GM19239 (cell line): ENCODE data around the gene DAPK1.

ENCODE experiments used
- DNase-seq: peaks from one replicate; pipeline ENCODE4 v3.0.0; 2011; ENCODE audit warnings: low spot score; ENCODE audit not compliant: insufficient read length
- FAIRE-seq: peaks from 2 replicates; lab custom pipeline; 2011; peaks lifted over from hg19 to GRCh38; lab: Jason Lieb, UNC

DAPK1 gene

GRCh38 chr9:87716141-87716540 is 218.5 kb downstream of the DAPK1 start:
- FAIRE-seq (no peak), DNase-seq (no peak)

DNA sequence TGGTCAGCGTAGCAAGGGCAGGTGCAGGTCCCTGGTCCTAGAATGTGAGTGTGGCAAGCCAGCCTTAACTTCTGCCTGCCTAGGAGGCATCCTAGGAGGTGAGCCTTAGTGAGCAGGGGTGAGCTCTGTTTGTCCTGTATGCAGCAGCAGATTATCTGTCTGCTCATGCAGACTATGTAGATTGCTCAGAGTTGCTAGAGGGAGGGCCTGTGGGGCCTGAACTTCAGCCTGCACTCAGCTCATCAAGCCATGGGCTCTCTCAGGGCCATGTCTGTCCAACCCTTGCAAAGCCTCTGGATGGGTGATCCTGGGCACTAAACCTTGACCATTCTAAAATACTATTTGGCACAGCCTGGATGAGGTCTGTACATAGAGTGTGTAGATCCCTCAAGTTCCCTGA is 219.8 kb downstream of the DAPK1 start:
- no peak for FAIRE-seq

DNA sequence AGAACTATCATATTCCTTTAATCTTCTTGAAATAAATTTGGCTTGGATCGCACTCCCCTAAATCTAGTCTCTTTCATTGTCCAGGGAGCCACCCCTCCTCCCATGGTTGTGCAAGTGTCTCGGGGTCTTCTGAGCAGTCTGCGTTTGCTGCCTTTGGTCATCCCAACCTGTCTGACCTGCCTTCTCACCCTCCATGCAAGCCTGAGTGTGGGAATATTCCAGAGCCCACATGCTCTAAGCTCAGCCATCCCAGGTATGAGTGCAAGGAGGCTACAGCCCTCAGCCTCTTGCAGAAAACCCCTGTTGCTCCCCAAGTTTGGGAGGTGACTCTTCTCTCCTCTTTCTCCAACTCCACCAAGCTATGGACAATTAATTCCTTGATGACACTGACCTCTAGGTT is 220.6 kb downstream of the DAPK1 start:
- DNase-seq: no peak
- no peak for FAIRE-seq

More for the DNA sequence above, 219.8 kb downstream of the DAPK1 start:
- DNase-seq: no peak

DNA sequence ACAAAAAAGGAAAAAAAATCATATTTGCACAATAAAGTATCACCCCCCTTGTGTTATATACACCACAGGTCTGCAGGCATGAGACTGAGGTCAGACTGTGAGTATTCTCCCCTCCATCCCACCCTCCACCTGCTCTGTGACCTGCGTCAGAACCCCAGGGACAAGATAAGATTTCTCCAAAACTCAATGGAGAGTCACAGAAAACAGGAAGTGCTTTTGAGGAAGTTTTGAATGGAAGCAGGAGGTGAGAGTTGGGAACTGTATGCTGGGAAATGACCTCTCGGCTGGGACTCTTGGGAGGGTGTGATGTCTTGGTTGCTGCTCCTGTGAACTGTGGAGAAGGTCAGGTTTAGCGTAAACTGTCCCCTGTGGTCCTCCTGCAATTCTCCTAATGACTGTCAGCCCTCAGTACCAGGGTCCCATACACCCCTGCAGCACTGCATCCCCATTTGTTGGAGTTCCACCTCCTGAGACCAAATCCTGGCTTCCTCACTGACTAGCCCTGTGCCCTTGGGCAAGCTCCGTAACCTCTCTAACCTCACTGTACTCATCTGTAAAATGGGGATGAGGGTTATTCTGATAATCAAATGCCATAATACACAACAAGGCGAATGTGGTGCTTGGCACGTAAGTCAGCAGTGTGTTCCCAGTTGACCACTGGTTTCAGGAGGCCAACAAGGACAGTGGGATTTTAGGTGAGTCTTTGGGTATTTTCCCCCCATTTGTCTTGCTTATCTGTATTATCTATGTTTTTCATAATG is 221.4 kb downstream of the DAPK1 start:
- DNase-seq (no peak), FAIRE-seq (no peak)

GRCh38 chr9:87720173-87720572 is 222.5 kb downstream of the DAPK1 start:
- FAIRE-seq: no peak

GRCh38 chr9:87722393-87723088 is 224.9 kb downstream of the DAPK1 start:
- no peak for DNase-seq
- FAIRE-seq: no peak

More at GRCh38 chr9:87720173-87720572, 222.5 kb downstream of the DAPK1 start:
- DNase-seq: no peak

- FAIRE-seq (no peak), DNase-seq (no peak)
These were observed 227.8 kb downstream of the DAPK1 start for GRCh38 chr9:87725356-87725899.

DNA sequence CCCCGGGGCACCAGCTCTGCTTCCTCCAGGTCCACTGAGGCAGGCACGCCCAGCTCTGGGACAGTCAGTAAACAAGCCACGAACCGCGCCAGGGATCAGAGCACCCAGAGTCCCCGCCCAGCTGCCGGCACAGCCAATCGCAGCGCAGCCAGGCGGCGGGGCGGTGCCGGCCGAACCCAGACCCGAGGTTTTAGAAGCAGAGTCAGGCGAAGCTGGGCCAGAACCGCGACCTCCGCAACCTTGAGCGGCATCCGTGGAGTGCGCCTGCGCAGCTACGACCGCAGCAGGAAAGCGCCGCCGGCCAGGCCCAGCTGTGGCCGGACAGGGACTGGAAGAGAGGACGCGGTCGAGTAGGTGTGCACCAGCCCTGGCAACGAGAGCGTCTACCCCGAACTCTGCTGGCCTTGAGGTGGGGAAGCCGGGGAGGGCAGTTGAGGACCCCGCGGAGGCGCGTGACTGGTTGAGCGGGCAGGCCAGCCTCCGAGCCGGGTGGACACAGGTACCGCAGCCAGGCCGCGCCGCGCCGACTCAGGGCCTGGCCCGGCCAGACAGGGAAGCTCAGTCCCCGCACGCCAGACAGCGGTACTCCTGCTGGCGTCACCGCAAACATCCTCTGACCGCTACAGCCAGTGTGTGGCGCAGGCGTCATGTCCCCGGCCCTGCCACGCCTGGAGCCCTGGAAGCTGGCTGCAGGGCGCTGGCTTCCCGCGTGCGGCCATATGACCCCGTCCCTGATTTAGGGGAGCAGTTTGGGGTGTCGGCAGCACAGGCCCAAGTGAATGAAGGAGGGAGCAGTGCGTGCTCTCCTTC is 228.4 kb downstream of the DAPK1 start, which contains the start of gene CTSL:
Gene CTSL, plus strand, starts transcription at position 220 of the 810 bp plus-strand sequence. CDS start 1,485 bp downstream, outside the sequence.
- DNase-seq: no peak

DNA sequence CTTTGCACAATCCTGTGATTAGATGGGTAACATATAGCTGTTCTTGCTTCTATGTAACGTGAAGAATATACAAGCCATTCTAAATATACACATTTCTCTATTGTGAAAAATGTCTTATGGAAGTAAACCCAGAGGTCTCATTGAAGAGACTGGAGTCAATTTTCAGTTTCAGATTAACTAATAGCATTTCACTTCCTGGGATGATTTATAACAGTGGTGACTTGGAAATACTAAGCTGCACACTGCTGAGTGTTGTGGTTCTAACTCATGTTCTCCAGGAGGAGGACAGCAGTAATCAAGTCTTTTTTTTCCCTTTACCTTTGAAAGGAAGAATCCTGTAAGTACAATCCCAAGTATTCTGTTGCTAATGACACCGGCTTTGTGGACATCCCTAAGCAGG is 231.6 kb downstream of the DAPK1 start:
- DNase-seq (no peak), FAIRE-seq (no peak)

More for the DNA sequence above, 228.4 kb downstream of the DAPK1 start, which contains the start of gene CTSL:
- FAIRE-seq: no peak

DNA sequence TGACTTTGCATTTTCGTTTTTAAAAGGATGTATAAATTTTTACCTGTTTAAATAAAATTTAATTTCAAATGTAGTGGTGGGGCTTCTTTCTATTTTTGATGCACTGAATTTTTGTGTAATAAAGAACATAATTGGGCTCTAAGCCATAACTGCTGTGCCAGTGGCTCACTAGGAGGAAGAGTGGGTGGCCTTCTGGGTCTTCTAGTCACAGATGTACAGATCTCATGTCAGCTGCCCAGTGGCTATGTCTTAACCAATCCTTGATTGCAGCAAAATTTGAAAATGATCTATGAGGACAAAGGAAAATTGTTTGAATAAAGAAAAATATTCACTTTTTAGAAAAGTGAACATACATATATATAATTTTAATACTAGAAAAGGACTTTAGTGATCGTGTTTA is 233.7 kb downstream of the DAPK1 start:
- FAIRE-seq: no peak
- no peak for DNase-seq

DNA sequence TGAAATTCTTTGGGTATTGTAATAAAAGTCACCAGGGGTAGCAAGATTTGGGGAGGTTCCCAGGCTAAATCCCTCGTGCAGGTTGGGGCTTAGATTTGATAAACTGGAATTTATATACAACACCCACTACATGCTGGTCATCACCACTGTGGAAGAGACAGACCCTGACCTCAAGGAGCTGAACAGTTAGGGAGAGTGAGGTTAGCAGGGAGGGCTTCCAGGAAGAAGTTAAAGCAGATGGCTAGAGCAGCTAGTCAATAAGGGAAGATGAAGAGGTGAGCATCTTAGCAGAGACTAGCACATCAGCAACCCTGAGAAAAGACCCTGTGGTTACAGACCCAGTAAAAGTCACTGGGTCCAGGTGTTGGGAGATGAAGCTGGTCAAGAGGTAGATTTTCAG is 234.7 kb downstream of the DAPK1 start:
- FAIRE-seq: no peak
- DNase-seq: no peak

DNA sequence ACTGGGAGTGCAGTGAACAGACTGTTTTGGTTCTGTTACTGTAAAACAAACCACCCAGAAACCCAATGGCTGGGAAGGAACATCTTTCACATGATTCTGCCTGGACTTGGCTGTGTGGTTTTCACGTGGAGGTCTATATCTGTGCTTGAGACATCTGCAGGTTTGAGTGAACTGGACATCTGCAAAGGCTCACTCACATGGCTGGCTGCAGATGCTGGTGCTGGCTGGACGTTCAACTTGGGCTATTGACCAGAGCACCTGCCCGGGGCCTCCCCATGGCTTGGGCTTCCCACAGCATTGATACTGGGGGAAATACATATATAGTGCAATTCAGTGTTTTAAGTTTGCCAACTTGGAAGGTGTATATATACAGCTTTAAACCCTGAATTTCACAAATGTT is 235.1 kb downstream of the DAPK1 start:
- no peak for DNase-seq

GRCh38 chr9:87733273-87734052 is 235.8 kb downstream of the DAPK1 start:
- DNase-seq (no peak), FAIRE-seq (no peak)

More for the DNA sequence above, 235.1 kb downstream of the DAPK1 start:
- FAIRE-seq: no peak

GRCh38 chr9:87734106-87734505 is 236.4 kb downstream of the DAPK1 start:
- DNase-seq (no peak), FAIRE-seq (no peak)

GRCh38 chr9:87739546-87739945 is 241.9 kb downstream of the DAPK1 start:
- no peak for FAIRE-seq

DNA sequence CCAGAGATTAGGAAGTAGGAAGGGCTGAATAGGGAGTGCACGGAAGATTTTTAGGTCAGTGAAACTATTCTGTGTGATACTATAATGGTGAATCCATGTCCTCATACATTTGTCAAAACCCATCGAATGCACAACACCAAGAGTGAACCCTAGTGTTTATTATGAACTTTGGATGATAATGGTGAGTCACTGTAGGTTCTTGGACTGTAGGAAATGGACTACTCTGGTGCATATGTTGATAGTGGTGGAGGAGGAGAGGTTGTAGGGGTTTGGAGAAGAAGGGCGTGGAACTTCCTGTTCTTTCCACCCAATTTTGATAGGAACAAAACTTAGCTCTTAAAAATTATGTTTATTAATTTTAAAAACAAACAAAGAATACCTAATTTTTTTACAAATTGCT is 242.5 kb downstream of the DAPK1 start:
- FAIRE-seq (no peak), DNase-seq (no peak)

More at GRCh38 chr9:87739546-87739945, 241.9 kb downstream of the DAPK1 start:
- no peak for DNase-seq

- no peak for FAIRE-seq
- no peak for DNase-seq
These were observed 243.7 kb downstream of the DAPK1 start for GRCh38 chr9:87741326-87741725.

GRCh38 chr9:87741891-87742290 is 244.2 kb downstream of the DAPK1 start:
- DNase-seq: no peak
- no peak for FAIRE-seq

- no peak for FAIRE-seq
These were observed 245.3 kb downstream of the DAPK1 start for GRCh38 chr9:87742813-87743428.

More at GRCh38 chr9:87742813-87743428, 245.3 kb downstream of the DAPK1 start:
- DNase-seq: no peak
